ENCODE measurements around the gene FBXO10.

The FBXO10 gene

DNA sequence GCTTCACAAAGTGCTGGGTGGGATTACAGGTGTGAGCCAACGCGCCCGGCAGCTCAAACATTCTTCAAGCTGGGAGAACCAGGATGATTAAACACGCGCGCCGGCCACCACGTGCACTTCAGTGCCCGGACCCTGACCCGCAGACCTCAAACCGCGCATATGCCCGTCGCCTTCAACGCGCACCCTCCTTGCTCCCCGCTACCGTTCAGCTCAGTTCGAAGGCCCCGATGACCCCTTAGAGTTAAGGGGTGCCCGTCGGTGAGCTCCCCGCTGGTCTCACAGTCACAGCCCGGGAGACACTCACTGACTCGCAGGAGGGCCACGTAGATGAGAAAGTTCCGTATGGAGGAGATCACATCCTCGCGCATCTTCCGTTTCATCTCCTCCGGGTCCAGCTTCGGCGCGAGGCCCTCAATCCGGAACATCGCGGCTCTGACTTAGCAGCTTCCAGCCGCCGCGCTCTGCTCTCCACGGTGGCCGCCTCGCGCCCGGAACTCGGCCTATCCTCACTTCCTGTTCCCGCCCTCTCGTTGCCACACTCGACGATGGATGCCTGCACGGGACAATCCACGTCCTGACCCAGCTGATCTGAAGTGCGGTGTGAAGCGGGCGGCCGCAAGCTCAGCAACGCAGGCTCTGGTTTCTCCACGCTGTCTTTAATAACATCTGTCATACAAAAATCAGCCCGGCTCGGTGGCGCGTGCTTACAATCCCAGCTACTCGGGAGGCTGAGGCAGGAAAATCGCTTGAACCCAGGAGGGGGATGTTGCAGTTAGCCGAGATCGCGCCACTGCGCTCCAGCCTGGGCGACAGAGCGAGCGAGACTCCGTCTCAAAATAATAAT is 16.1 kb upstream of the FBXO10 start, which contains the start of gene TOMM5:
Gene TOMM5, minus strand, starts transcription at position 490 of the 844 bp plus-strand sequence. Its CDS starts 65 bp downstream, at position 425.
- FAIRE-seq (peak; percentile 96), DNase-seq (ENCODE audit: low spot score) (peak; percentile 96)

DNA sequence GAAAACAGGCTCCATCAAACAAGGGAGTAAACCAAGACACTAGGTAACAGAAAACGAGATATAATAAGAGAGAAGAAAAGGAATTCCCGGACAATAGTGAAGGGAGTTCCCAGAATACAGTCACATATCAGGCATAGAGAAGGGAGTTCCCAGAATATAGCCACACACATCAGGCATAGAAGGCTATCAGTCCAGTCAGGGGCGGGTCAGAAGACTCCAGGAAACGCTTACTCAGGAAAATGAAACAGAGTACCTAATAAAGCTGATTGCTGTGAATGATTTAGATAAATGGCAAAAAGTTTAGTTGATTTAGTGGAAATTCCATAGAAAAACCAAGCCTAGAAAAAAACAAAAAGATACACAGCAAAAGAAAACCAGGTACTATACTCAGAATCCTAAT is 11.3 kb upstream of the FBXO10 start:
- DNase-seq (ENCODE audit: low spot score) (no peak), FAIRE-seq (no peak)

DNA sequence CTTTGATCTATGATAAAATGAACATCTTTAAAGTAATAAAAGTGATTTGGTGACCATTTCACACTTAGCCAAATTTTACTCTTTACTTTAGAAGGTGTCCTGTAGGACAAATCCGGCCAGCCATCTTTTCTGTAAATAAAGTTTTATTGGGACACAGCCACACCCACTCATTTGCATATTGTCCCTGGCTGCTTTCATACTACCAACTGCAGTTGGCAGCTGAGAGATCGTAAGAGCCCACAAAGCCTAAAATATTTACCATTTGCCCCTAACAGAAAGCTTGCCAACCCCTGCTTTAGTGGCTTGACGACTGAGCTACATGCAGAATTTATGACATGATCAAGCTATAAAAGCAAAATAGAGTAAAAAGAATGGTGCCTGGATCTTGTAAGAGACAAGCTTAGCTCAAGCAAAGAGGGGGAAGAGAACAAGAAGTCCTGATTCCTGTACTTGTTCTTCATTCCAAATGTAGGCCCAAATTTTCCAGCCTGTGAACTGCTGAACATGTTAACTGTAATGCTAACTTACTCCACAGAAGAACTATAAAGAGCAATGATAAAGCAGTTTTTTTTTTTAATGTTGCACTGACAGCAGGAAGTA is 7.4 kb upstream of the FBXO10 start:
- FAIRE-seq (no peak), DNase-seq (ENCODE audit: low spot score) (no peak)

DNA sequence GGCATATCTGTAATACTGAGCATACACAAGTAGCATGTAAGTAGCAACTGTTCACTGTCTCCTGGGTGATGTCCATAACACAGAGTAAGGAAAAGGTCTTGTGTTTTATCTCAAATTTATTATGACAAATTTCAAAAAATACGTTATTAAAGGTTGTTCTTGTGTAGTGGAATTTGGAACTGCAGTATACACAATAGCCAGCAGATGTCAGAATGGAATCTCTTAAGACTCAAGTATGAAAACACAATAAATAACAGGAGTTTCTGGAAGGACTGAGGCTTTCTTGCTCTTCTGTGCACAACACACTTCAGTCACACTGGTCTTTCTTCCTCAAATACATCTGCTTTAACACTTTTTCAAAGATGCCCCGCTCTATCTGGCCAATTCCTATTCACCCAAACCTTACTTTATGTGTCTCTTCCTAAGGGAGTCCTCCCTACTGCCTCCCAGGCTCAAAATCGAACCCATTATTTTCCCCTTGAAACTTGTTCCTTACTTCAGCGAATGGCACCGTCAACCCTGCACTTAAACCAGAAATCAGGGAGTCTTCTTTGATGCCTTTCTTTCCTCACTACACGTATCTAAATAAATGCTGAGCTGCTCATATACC is 6.5 kb upstream of the FBXO10 start:
- FAIRE-seq = no peak
- DNase-seq (ENCODE audit: low spot score) = peak; percentile 49

DNA sequence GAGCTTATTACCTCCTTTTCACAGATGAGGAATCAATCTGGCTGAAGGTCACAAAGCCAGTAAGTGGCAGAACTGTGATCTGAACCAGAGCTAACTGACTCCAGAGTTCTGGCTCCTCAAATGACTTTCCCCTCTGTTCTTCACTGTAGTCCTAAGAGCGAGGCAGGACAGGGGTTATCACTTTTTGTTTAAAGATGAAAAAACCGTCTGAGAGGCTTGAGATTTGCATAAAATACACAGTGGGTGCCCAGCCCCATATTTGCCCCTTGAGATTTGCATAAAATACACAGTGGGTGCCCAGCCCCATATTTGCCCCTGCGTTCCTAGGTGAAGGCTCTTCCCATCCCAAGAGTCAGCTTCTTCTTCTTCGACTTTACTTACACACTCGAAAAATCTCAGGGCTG is 667 bp downstream of the FBXO10 start:
- DNase-seq (ENCODE audit: low spot score) = no peak
- no peak for FAIRE-seq

DNA sequence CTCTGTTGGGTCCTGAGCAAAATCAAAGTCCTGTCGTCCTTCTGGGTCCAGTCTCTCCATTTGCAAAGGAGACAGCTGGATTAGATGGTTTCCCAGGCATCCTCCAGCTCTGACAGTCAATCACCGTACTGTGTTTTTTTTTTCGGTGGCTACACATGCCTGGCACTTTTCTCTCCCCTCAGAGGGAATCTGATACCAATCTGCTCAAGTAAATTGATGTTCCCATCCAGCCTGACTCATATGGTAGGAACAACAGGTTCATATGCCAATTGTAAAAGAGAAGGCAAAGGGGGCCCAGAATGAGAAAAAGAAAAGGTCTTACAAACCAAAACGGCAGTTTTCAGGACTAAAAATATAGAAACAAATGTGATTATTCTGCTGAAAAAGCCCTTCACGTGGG is 1.2 kb downstream of the FBXO10 start:
- no peak for FAIRE-seq
- no peak for DNase-seq (ENCODE audit: low spot score)

DNA sequence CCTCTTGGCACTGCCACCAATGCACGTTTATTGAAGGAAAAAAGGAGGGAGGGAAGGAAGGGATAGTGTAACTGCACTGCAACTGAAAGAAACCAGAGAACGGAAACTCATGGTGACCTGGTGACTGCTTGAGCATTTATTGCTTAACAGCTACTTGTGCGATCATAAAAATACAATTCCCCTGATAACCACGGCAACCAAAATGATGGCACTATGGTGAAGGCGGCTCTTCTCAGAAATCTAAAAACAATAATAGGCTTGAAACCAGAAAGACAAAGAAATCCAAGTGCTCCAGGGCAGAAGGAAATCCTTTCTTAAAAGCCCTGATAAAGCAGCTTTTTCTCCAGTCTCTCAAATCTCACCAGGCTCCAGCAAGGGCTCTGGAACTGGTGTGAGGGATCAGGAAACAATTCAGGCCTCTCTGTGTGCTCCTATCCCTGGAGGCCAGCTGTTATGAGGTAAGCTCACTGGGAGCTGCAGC is 1.9 kb downstream of the FBXO10 start:
- DNase-seq (ENCODE audit: low spot score) (no peak), FAIRE-seq (no peak)

DNA sequence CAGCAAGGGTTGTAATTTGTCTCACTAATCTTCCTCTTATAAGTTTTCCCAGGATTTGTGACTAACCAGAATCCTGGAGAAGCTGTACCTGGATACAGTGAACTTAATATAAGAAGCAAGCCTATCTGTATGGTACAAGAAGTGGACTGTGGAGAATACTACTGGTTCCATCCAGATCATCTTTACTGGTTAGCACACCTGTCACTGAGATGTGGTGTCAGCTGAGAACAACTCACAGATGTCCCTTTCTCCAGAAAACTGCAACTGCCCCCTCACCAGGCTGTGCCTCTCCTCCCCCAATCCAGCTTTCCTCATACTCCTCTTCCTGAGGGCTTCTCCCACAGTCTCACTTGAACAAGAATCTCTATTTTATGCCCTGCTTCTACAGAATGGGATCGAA is 4.9 kb downstream of the FBXO10 start:
- no peak for FAIRE-seq

DNA sequence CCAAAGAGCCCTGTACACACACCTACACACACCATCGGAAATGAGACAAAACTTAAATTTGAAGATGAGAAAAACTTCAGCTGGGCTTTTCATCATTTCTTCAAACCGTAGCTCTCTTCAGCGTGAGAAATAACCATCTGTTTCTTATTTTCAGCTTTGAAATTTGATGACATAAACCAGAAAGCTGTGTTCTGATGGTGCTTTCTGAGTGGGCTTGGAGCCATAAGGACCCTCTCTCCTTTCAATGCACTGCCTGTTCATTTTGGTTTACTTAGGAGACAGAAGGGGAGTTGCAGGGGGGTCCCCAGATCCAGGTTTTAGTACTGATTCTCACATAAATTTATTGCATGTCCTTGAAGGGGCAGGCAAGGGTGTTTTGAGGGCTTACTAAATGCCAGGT is 9.5 kb downstream of the FBXO10 start:
- no peak for DNase-seq (ENCODE audit: low spot score)
- no peak for FAIRE-seq

More for the DNA sequence above, 4.9 kb downstream of the FBXO10 start:
- DNase-seq (ENCODE audit: low spot score) = no peak

DNA sequence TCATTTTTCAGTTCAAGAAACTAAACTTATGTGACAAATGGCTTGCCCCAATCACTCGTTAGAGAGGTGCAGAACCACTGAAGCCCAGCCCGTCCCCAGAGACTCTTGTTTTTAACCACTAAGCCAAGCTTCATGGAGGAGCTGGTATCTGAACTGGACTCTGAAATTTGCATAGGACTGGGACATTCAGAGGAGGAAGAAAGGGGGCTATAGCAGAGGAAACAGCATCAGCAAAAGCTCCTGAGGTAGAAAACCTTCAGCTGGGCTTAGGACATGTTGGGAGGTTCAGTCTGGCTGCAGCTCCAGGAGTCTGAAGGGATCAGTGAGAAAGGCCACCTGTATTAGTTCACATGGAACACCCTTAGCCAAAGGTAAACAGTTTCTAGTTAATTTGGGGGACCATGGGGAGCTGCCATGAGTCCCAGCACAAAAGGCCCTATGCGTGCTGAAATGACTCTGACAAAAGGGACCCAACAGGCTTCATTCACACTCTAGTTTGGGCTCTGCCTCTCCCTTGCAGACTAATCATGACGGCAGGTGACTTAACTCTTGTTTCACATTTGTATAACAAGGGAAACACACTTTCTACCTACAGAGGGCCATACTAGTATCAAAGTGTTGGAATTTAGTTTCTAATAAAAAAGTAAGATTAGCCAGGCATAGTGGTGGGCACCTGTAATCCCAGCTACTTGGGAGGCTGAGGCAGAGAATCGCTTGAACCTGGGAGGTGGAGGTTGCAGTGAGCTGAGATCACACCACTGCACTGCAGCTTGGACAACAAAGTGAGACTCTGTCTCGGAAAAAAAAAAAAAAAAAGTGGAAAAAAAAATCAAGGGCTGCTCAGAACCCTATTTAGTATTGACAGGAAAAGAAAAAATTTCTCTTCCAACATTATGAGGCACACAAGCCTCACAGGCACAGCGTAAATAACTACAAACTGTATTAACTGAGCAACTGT is 10.2 kb downstream of the FBXO10 start:
- no peak for DNase-seq (ENCODE audit: low spot score)

DNA sequence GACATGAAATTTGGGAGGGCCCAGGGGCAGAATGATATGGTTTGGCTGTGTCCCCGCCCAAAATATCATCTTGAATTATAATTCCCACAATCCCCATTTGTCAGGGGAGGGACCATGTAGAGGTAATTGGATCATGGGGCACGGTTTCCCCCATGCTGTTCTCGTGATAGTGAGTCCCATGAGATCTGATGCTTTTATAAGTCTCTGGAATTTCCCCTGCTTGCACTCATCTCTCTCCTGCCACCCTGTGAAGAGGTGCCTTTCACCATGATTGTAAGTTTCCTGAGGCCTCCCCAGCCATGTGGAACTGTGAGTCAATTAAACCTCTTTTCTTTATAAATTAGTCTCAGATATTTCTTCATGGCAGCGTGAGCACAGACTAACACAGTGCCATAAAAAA is 11.3 kb downstream of the FBXO10 start:
- FAIRE-seq (no peak), DNase-seq (ENCODE audit: low spot score) (no peak)

More for the DNA sequence above, 10.2 kb downstream of the FBXO10 start:
- FAIRE-seq = no peak

DNA sequence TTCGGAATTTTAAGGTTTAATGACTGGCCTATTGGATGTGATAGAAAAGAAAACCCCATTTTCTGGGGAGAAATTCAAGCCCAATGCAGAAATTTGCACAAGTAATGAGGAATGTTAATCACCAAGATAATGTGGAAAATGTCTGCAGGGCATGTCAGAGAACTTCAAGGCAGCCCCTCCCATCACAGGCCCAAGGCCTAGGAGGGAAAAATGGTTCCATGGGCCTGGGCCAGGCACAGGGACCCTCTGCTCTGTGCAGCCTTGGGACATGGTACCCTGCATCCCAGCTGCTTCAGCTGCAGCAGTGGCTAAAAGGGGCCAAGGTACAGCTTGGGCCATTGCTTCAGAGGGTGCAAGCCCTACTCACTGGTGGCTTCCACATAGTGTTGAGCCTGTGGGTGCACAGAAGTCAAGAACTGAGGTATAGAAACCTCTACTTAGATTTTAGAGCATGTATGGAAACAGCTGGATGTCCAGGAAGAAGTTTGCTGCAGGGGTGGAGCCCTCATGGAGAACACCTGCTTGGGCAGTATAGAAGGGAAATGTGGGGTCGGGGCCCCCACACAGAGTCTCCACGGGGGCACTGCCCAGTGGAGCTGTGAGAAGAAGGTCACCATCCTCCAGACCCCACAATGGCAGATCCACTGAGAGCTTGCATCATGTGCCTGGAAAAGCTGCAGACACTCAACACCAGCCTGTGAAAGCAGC is 12.2 kb downstream of the FBXO10 start:
- DNase-seq (ENCODE audit: low spot score) (no peak), FAIRE-seq (no peak)

DNA sequence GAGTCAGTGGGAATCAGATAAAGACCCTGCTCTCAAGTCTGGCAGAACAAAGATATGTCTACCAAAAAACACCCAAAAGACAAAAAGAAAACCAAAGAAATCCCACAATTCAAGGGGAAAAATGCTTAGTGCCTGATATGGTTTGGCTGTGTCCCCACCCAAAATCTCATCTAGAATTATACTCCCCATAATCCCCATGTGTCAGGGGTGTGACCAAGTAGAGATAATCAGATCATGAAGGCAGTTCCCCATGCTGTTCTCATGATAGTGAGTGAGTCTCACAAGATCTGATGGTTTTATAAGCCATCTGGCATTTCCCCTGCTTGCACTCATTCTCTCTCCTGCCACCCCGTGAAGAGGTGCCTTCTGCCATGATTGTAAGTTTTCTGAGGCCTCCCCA is 13.4 kb downstream of the FBXO10 start:
- FAIRE-seq (no peak), DNase-seq (ENCODE audit: low spot score) (no peak)

DNA sequence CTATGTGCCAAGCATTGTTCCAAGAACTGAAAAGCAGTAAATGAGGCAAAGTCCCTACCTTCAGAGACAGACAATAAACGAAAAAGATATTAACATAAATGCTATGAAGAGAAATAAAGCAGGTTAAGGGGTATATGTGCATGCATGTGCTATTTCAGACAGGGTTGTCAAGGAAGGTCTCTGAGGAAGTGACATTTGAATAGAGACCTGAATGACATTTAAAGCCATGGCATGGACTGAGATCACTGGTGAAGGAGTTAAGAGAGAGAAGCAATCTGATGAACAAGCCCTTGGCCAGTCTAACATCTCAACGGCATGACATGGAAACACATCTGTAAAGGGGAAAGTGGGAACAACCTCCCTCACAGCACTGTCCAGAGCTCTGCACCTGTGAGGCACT is 14.5 kb downstream of the FBXO10 start:
- FAIRE-seq (no peak), DNase-seq (ENCODE audit: low spot score) (no peak)

DNA sequence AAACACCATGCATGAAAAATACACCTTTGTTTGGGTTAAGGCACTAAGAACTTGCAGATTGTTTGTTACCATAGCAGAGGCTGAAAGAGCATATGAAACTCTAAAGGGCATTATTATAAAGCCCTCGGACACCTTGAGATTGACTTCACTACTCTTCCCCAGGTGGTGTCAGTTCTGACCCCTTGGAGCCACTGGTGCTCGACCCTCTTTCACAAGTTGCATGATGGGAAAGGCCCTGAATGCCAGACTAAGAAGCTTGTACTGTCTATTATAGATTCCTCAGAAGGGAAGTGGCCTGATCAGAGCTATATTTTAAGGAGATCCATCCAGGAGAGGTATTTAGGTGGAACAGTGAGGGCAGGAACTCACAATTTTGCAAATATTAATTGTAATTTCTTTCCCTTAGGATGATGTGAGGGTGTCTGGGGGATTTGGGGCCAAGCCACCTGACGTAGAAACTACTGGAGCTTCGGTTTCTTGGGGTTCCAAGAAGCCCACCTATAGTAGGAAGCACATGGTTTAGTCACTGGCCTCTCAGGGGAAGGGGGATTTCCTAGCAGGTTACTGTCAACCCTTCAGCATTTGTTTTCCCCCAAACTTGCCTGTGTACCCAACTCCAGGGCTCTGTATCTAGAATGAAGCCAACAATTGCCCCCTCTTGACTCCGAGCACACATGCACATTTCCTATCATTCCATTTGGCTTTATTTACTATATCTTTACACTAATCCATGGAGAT is 16.2 kb downstream of the FBXO10 start:
- no peak for FAIRE-seq
- no peak for DNase-seq (ENCODE audit: low spot score)

DNA sequence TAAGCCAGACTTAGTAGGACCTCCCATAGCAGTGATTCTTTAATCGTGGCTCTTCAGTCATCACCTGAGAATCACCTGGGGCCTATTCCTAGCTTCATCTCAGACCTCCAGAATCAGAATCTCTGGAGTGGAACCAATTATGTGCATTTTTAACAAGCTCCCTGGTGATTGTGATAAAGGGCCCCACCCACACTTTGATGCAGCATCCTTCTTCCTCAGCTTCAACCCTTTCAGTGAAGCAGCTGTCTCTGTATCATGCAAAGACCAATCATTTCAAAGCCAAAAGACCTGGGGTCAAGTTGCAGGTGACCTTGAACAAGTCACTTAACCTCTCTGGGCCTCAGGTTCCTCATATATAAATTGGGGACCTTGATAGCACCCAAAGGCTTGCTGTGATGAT is 17.1 kb downstream of the FBXO10 start:
- DNase-seq (ENCODE audit: low spot score) (no peak), FAIRE-seq (no peak)

DNA sequence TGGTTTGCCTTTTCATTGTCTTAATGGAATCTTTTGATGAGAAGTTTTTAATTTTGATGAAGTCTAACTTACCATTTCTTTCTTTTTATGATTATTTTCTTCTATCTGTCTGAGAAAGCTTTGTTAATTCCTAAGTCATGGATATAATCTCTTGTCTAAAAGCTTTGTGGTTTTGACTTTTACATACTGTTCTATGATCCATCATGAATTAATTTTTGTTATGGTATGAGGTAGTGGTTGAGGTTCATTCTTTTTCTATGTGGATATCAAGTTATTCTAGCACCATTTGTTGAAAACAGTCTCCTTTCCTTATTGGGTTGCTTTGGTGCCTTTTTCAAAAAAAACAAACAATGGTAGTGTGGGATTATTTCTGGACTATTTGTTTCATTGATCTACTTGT is 20.4 kb downstream of the FBXO10 start:
- DNase-seq (ENCODE audit: low spot score) (no peak), FAIRE-seq (no peak)

DNA sequence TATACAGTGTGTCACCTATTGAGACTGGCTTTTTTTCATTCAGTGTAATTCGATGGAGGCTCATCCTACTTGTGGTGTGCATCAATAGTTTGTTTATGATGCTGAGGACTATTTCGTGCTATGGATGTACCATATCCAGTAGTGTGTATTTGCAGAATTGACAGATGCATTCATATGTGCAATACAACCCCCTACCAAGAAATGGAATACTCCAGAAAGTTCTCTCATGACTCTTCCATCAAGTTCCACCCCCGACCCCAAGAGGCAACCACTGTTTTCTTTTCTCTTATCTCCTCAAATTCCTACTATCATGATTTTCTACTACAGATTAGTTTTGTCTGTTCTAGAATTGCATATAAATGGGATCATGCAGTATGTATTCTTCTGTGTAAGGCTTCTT is 21.9 kb downstream of the FBXO10 start:
- DNase-seq (ENCODE audit: low spot score) (no peak), FAIRE-seq (no peak)

DNA sequence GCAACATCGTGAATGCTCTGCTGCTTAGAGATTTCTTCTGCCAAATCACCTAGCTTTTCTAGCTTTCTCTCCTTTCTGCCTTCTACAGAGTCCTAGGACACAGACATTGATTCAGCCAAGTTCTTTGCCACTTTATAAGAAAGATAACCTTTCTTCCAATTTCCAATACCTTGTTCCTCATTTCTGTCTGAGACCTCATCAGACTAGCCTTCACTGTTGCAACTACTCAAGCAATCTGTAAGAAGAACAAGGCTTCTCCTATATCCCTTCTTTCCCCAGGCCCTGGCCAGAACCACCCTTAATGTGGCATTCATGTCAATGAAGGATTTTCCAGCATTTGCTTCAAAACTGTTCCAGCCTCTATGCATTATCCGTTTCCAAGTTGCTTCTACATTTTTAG is 24.3 kb downstream of the FBXO10 start:
- FAIRE-seq (no peak), DNase-seq (ENCODE audit: low spot score) (no peak)

DNA sequence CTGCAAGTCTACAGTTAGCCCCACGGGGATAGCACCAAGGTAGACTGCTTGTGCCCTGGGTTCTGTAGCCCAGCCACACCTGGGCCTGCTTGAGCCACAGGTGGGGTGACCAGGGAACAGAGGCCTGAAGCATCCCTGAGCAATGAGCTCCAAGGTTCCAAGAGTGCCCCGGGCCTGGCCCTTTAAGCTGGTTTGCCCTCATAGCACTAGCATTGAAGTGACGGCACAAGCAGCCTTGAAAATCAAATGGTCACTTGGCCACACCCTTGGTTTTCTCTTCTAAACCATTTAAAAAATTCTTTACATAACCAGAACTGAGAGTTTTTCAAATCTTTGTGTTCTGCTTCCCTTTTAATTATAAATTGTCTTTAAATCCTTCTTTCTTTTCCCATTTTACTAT is 24.7 kb downstream of the FBXO10 start:
- FAIRE-seq (no peak), DNase-seq (ENCODE audit: low spot score) (no peak)
